Tibial nerve (tissue), 3 donors: ENCODE data around the gene PRKCE.

ENCODE experiments used
- POLR2A ChIP-seq, 2 donors: fragments of 450-650 bp; IDR thresholded peaks; one replicate each; pipeline ENCODE4 v1.6.1; 2017; ENCODE audit warnings: antibody characterized with exemption in 2 of 2, mild to moderate bottlenecking in 2 of 2, moderate library complexity in 2 of 2
- TF ChIP-seq, protein P1 (sequence below), 5 experiments: fragments of 200-600 bp in 3 of 5; fragments of 450-650 bp in 2 of 5; sonication (generic) in 3 of 5; IDR thresholded peaks; one replicate each; pipeline ENCODE4 v1.5.1; 2016 to 2019; ENCODE audit warnings: antibody characterized with exemption in 5 of 5, mild to moderate bottlenecking in 3 of 5, moderate library complexity in 2 of 5

DNA sequence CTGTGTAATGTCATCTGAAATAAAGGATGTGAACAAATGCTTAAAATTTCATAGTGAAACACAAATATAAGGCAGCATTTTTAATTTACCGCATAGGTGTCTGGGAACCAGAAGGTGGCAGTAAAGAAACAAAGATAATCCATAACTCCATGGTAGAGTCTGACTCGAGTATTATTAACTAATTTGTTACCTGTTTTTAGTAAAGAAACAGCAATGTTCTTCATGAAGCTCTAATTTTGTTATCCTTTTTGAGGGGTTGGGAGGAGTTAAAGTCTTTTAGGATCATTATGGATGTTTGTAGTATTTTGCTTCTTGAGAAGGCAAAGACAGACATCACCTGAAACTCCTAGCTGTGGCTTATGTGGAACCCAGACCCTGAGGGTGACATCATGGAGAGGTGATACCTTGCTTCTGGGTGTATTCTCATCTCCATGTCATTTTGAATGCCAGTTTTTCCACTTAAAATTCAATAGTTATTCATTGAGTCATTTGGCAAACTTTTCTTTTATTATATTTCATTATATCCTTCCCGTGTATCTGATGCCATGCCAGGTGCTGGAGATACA is 359.5 kb downstream of the PRKCE start:
- TF ChIP-seq, protein P1, sequence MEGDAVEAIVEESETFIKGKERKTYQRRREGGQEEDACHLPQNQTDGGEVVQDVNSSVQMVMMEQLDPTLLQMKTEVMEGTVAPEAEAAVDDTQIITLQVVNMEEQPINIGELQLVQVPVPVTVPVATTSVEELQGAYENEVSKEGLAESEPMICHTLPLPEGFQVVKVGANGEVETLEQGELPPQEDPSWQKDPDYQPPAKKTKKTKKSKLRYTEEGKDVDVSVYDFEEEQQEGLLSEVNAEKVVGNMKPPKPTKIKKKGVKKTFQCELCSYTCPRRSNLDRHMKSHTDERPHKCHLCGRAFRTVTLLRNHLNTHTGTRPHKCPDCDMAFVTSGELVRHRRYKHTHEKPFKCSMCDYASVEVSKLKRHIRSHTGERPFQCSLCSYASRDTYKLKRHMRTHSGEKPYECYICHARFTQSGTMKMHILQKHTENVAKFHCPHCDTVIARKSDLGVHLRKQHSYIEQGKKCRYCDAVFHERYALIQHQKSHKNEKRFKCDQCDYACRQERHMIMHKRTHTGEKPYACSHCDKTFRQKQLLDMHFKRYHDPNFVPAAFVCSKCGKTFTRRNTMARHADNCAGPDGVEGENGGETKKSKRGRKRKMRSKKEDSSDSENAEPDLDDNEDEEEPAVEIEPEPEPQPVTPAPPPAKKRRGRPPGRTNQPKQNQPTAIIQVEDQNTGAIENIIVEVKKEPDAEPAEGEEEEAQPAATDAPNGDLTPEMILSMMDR (IDR thresholded peaks at IDR 0.05): peak; percentile 44 to 69 (median 57)
- no peak for TF ChIP-seq POLR2A (IDR thresholded peaks at IDR 0.05)
